ENCODE data around the gene CD93. TPM values are rescaled to one million over a fixed set of nuclear protein-coding genes. Genes with fewer than 3 reads are reported as not detected.

The CD93 gene
- total RNA-seq, 1 experiment from 2014 or later = not detected

GRCh38 chr20:23125625-23126191, 39.6 kb upstream of the CD93 start:
- TF ChIP-seq CTCF (conservative IDR thresholded peaks at IDR 0.05; ENCODE audit: low read depth, low read length) = no peak
- TF ChIP-seq EZH2 (IDR thresholded peaks at IDR 0.05; ENCODE audit: low read length, unreplicated experiment) = no peak
- no peaks in the 10 kb centered on the region for H3F3A ChIP-seq (ENCODE audit: low read length, unreplicated experiment)
- DNase-seq (no peak), ATAC-seq (no peak)
- H3K4me3 ChIP-seq (ENCODE audit: low read length) = no peak overlapping the region
- H3K4me1 ChIP-seq (ENCODE audit: insufficient read depth, low read length) = no peaks in the 10 kb centered on the region
- H3K9ac ChIP-seq (ENCODE audit: low read length) = no peak overlapping the region
- no peak overlapping the region for H3K4me2 ChIP-seq (ENCODE audit: low read length)
- H3K79me2 ChIP-seq (ENCODE audit: low read length) = no peaks in the 10 kb centered on the region
- no peak overlapping the region for H3K27ac ChIP-seq (ENCODE audit: low read length)
- ChIA-PET POLR2A (ENCODE audit: unreplicated experiment) (no interaction called here), CTCF (no interaction called here)
- H3K36me3 ChIP-seq (ENCODE audit: low read depth, low read length) = no peaks in the 10 kb centered on the region
- intact Hi-C loops (cut with micrococcal nuclease) = no loop called here
- no peaks in the 10 kb centered on the region for H4K20me1 ChIP-seq (ENCODE audit: low read length)
- no TSS peak for BruUV-seq (replicated peaks)
- no peak overlapping the region for H2AFZ ChIP-seq (ENCODE audit: low read length)
- H3K9me3 ChIP-seq (ENCODE audit: low read length) = no peaks in the 10 kb centered on the region
- H3K27me3 ChIP-seq (ENCODE audit: low read length) = no peaks in the 10 kb centered on the region
- no peaks in the 10 kb centered on the region for H3K9me2 ChIP-seq (replicated peaks; ENCODE audit: low read length)

GRCh38 chr20:23125159-23125558, 39.0 kb upstream of the CD93 start:
- H3K4me1 ChIP-seq (ENCODE audit: insufficient read depth, low read length) = no peaks in the 10 kb centered on the region
- H3K4me2 ChIP-seq (ENCODE audit: low read length) = no peak overlapping the region
- ATAC-seq (no peak), DNase-seq (no peak)
- H3K9me3 ChIP-seq (ENCODE audit: low read length) = no peaks in the 10 kb centered on the region
- no peak overlapping the region for H2AFZ ChIP-seq (ENCODE audit: low read length)
- H3K36me3 ChIP-seq (ENCODE audit: low read depth, low read length) = no peaks in the 10 kb centered on the region
- POLR2A ChIA-PET (ENCODE audit: unreplicated experiment) = no interaction called here
- no peak for TF ChIP-seq CTCF (conservative IDR thresholded peaks at IDR 0.05; ENCODE audit: low read depth, low read length)
- no peak for TF ChIP-seq EZH2phosphoT487 (IDR thresholded peaks at IDR 0.05; ENCODE audit: borderline replicate concordance, low read length)
- no peak for TF ChIP-seq EZH2 (IDR thresholded peaks at IDR 0.05; ENCODE audit: low read length, unreplicated experiment)
- H3F3A ChIP-seq (ENCODE audit: low read length, unreplicated experiment) = no peaks in the 10 kb centered on the region
- BruUV-seq (replicated peaks) = no TSS peak
- H3K9ac ChIP-seq (ENCODE audit: low read length) = no peak overlapping the region
- no peak overlapping the region for H3K4me3 ChIP-seq (ENCODE audit: low read length)
- 0 out of 2 replicates have a peak, but pooled peaks cover 3% of the 10 kb centered on the region for H3K27me3 ChIP-seq (ENCODE audit: low read length)
- no peaks in the 10 kb centered on the region for H3K9me2 ChIP-seq (replicated peaks; ENCODE audit: low read length)
- CTCF ChIA-PET = no interaction called here
- no peaks in the 10 kb centered on the region for H4K20me1 ChIP-seq (ENCODE audit: low read length)
- H3K79me2 ChIP-seq (ENCODE audit: low read length) = no peaks in the 10 kb centered on the region
- intact Hi-C loops (cut with micrococcal nuclease) = no loop called here
- H3K27ac ChIP-seq (ENCODE audit: low read length) = no peak overlapping the region

- intact Hi-C loops (cut with micrococcal nuclease) = no loop called here
- Histone ChIP-seq H3K9me3 (ENCODE audit: low read length) (no peaks in the 10 kb centered on the region), H3K4me2 (ENCODE audit: low read length) (no peak overlapping the region), H3K9me2 (replicated peaks; ENCODE audit: low read length) (no peaks in the 10 kb centered on the region), H3K4me1 (ENCODE audit: insufficient read depth, low read length) (no peaks in the 10 kb centered on the region), H4K20me1 (ENCODE audit: low read length) (no peaks in the 10 kb centered on the region), H3K79me2 (ENCODE audit: low read length) (no peaks in the 10 kb centered on the region), H3K27me3 (ENCODE audit: low read length) (0 out of 2 replicates have a peak, but pooled peaks cover 3% of the 10 kb centered on the region), H3K36me3 (ENCODE audit: low read depth, low read length) (no peaks in the 10 kb centered on the region), H3K27ac (ENCODE audit: low read length) (no peak overlapping the region), H2AFZ (ENCODE audit: low read length) (no peak overlapping the region), H3K9ac (ENCODE audit: low read length) (no peak overlapping the region), H3K4me3 (ENCODE audit: low read length) (no peak overlapping the region), H3F3A (ENCODE audit: low read length, unreplicated experiment) (no peaks in the 10 kb centered on the region)
- POLR2A ChIA-PET (ENCODE audit: unreplicated experiment) = no interaction called here
- CTCF ChIA-PET = no interaction called here
- no peak for ATAC-seq
- no peak for TF ChIP-seq EZH2phosphoT487 (IDR thresholded peaks at IDR 0.05; ENCODE audit: borderline replicate concordance, low read length)
- TF ChIP-seq EZH2 (IDR thresholded peaks at IDR 0.05; ENCODE audit: low read length, unreplicated experiment) = no peak
- no peak for TF ChIP-seq CTCF (conservative IDR thresholded peaks at IDR 0.05; ENCODE audit: low read depth, low read length)
- no TSS peak for BruUV-seq (replicated peaks)
- DNase-seq = no peak
These were observed 37.8 kb upstream of the CD93 start for GRCh38 chr20:23123886-23124285.
